Activated T-helper 1 cell treated with anti-CD3 and anti-CD28 coated beads, Interleukin-12 subunit alpha, Interleukin-12 subunit beta, Interleukin-2, Interleukin-4 antibody, amounts not matched to agents 30 ng/mL and 10 ng/mL and 1 ng/mL, durations not matched to agents 14 hours and 24 hours and 36 hours (primary cell): Measurements from ENCODE around the gene ROPN1L. TPM values are rescaled to one million over a fixed set of nuclear protein-coding genes. Genes with fewer than 3 reads are reported as not detected.

Source experiments
- DNase-seq: peaks from one replicate; pipeline ENCODE4 v3.0.0; 2021; ENCODE audit warnings: low spot score
- H3K27ac Mint-ChIP-seq: one replicate; pipeline ENCODE4 v1.8.0; 2021; ENCODE audit warnings: mild to moderate bottlenecking, mixed read lengths
- H3K27me3 Mint-ChIP-seq: one replicate; pipeline ENCODE4 v1.8.0; 2022; ENCODE audit warnings: mild to moderate bottlenecking, moderate library complexity, mixed read lengths; ENCODE audit not compliant: insufficient read depth
- H3K36me3 Mint-ChIP-seq: one replicate; pipeline ENCODE4 v1.8.0; 2021; ENCODE audit warnings: low read depth, mixed read lengths
- H3K4me1 Mint-ChIP-seq: one replicate; pipeline ENCODE4 v1.8.0; 2021; ENCODE audit warnings: low read depth, mixed read lengths
- H3K4me3 Mint-ChIP-seq: one replicate; pipeline ENCODE4 v1.8.0; 2021; ENCODE audit warnings: mild to moderate bottlenecking, moderate library complexity, mixed read lengths
- H3K9me3 Mint-ChIP-seq: one replicate; pipeline ENCODE4 v1.8.0; 2021; ENCODE audit warnings: mixed read lengths
- intact Hi-C: fragments of 100-400 bp; cut with micrococcal nuclease; formaldehyde crosslinking; loops from one replicate; pipeline ENCODE4 v1.15.1; 2024
- total RNA-seq: library from RNA; stranded (reverse); gene quantifications from 2 replicates; pipeline ENCODE4 v1.2.3, GENCODE V29; 2022

ROPN1L gene
- total RNA-seq, 1 donor from 2014 or later: 0.16 TPM

DNA sequence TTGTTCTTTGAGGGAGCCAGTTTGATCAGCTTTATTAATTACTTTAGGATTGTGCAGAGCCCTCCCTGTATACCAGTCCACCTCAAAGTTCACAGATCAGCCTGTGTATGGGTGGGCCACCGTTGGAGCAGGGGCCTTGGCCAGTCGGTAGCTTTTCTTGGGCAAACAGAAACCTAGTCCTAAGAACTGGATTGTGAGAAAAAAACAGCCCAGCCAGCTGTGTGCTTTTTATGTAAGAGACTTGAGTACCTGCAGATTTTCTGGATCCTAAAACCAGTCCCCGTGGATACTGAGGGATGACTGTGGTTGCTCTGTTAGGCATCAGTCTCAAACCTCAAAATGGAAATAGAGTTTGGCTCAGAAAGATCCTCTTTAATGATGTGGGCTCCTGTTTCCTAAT is 24.8 kb upstream of the ROPN1L start:
- intact Hi-C loops: no loop called here
- no peak overlapping the region for H3K4me3 Mint-ChIP-seq
- no peaks in the 10 kb centered on the region for H3K27me3 Mint-ChIP-seq
- H3K4me1 Mint-ChIP-seq: peaks cover 21% of the 10 kb centered on the region
- no peaks in the 10 kb centered on the region for H3K9me3 Mint-ChIP-seq
- H3K27ac Mint-ChIP-seq: no peak overlapping the region
- peaks cover 61% of the 10 kb centered on the region for H3K36me3 Mint-ChIP-seq
- no peak for DNase-seq

GRCh38 chr5:10418654-10419345 is 22.9 kb upstream of the ROPN1L start:
- Mint-ChIP-seq H3K9me3 (no peaks in the 10 kb centered on the region), H3K4me1 (peaks cover 20% of the 10 kb centered on the region), H3K36me3 (peaks cover 58% of the 10 kb centered on the region), H3K4me3 (no peak overlapping the region), H3K27ac (no peak overlapping the region), H3K27me3 (no peaks in the 10 kb centered on the region)
- DNase-seq: no peak
- intact Hi-C loops: loop anchor here (1.0 kb wide), 1 partner anchor 64 kb away; no protein-coding TSS in a partner anchor

- Mint-ChIP-seq H3K4me1 (peaks cover 20% of the 10 kb centered on the region), H3K27ac (peak overlapping the region; percentile 2), H3K36me3 (peaks cover 66% of the 10 kb centered on the region), H3K9me3 (no peaks in the 10 kb centered on the region), H3K27me3 (no peaks in the 10 kb centered on the region), H3K4me3 (no peak overlapping the region)
- intact Hi-C loops: no loop called here
- no peak for DNase-seq
Observed at GRCh38 chr5:10420468-10420867, 21.2 kb upstream of the ROPN1L start.

- no peaks in the 10 kb centered on the region for H3K9me3 Mint-ChIP-seq
- no peaks in the 10 kb centered on the region for H3K27me3 Mint-ChIP-seq
- intact Hi-C loops: no loop called here
- no peak overlapping the region for H3K4me3 Mint-ChIP-seq
- peaks cover 20% of the 10 kb centered on the region for H3K4me1 Mint-ChIP-seq
- no peak for DNase-seq
- H3K27ac Mint-ChIP-seq: peak overlapping the region; percentile 2
- peaks cover 63% of the 10 kb centered on the region for H3K36me3 Mint-ChIP-seq
Observed at GRCh38 chr5:10420932-10421331, 20.7 kb upstream of the ROPN1L start.

DNA sequence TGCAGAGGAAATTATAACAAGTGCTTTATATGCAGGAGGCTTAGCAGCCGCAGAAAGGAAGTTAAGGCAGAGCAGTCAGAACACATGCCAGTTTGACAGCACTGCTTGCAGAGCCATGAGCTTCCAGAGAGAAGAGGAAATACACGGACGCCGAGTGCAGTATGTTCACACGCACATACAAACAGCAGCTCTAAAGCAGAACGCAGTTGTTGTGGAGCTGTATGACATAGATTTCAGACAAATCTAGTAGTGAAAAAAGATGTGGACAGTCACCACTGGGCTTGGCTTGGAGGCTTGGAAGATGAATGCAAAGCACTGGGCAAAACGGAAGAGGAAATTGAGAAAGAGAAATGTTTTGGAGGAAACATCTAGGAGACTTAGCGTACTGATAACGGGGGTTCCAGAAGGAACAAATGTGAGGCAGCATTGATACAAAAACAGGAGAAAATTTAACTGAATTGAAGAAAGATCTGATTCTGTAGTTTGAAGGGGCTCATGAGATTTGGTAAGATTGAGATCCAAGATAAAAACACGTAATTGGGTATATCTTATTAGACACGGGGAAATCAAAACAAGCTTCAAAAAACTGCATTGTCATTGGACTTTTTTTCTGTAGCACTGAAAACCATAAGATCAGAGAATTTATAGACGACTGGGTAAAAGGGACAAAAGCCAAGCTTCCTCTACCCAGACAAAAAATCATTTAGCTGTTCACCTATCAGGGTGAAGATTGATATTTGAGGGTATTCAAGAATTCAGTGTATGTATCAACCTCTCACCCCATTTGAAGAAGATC is 19.6 kb upstream of the ROPN1L start:
- Mint-ChIP-seq H3K9me3 (no peaks in the 10 kb centered on the region), H3K27ac (peak overlapping the region; percentile 16), H3K36me3 (peaks cover 63% of the 10 kb centered on the region), H3K4me1 (peaks cover 21% of the 10 kb centered on the region), H3K4me3 (no peak overlapping the region), H3K27me3 (no peaks in the 10 kb centered on the region)
- intact Hi-C loops: no loop called here
- no peak for DNase-seq

GRCh38 chr5:10423022-10423421 is 18.7 kb upstream of the ROPN1L start:
- Mint-ChIP-seq H3K36me3 (peaks cover 64% of the 10 kb centered on the region), H3K27ac (no peak overlapping the region), H3K27me3 (no peaks in the 10 kb centered on the region), H3K9me3 (no peaks in the 10 kb centered on the region), H3K4me3 (no peak overlapping the region), H3K4me1 (peaks cover 27% of the 10 kb centered on the region)
- no peak for DNase-seq
- intact Hi-C loops: no loop called here

- Mint-ChIP-seq H3K27ac (no peak overlapping the region), H3K4me1 (peaks cover 20% of the 10 kb centered on the region), H3K4me3 (no peak overlapping the region), H3K9me3 (no peaks in the 10 kb centered on the region), H3K27me3 (no peaks in the 10 kb centered on the region), H3K36me3 (peaks cover 54% of the 10 kb centered on the region)
- DNase-seq: no peak
- intact Hi-C loops: loop anchor here (1.0 kb wide), 1 partner anchor 140 kb away; no protein-coding TSS in a partner anchor
Observed at GRCh38 chr5:10424124-10424731, 17.5 kb upstream of the ROPN1L start.

DNA sequence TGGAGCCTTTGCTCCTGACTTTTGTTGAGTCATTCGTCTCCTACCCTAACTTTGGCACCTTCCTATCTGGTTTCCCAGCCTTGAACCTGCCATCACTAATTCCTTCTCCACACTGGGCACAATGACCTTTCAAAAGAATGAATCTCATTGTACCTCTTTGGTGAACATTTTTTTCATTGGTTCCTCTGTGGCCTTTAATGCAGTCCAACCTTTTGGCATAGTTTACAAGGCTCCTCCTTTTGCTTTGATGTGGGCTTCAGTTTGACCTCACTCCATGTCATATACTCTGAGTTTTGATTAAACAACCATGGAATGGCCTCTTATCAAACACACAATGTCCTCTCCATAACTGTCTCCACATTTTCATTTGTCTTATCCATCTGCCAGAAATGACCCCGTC is 14.5 kb upstream of the ROPN1L start:
- DNase-seq: no peak
- no peaks in the 10 kb centered on the region for H3K9me3 Mint-ChIP-seq
- peak overlapping the region; percentile 3 for H3K27ac Mint-ChIP-seq
- intact Hi-C loops: no loop called here
- H3K4me1 Mint-ChIP-seq: peaks cover 13% of the 10 kb centered on the region
- peaks cover 44% of the 10 kb centered on the region for H3K36me3 Mint-ChIP-seq
- H3K27me3 Mint-ChIP-seq: no peaks in the 10 kb centered on the region
- H3K4me3 Mint-ChIP-seq: no peak overlapping the region

DNA sequence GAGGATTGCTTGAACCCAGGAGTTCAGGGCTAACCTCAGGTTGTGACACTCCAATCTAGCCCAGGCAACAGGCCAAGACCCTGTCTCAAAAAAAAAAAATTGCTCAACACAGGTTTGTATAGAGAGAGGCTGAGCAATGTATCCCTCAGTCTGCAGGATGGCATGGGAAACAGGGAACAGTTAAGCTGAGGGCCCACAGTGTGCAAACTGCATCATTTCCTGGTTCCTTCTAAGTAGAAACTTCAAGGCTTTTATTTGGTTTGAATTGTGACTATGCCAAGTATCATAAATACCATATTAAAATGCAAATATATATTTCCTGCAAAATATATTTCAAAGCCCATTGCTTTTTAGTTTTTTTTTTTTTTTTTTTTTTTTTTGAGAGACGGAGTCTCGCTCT is 13.7 kb upstream of the ROPN1L start:
- H3K27ac Mint-ChIP-seq: no peak overlapping the region
- peaks cover 12% of the 10 kb centered on the region for H3K4me1 Mint-ChIP-seq
- no peak overlapping the region for H3K4me3 Mint-ChIP-seq
- no peaks in the 10 kb centered on the region for H3K9me3 Mint-ChIP-seq
- no peak for DNase-seq
- intact Hi-C loops: no loop called here
- peaks cover 42% of the 10 kb centered on the region for H3K36me3 Mint-ChIP-seq
- no peaks in the 10 kb centered on the region for H3K27me3 Mint-ChIP-seq

DNA sequence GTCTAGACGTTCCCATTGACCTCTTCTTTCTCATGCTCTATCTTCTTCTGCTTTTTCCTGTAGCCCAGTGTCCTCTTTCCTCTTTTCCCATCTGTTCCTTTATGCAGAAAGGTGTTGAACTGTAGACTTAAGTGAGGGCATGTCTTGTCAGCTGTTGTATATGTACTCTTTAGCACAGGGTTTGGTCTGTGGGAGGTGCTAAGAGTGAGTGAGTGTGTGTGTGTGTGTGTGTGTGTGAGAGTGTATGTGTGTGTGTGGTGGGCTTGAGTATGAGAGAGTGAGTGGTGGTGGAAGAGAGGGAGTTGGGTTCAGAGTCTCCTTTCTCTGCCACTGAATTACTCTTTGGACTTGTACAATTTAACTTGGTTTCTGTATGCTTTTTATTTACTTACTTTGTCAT is 10.3 kb upstream of the ROPN1L start:
- intact Hi-C loops: no loop called here
- Mint-ChIP-seq H3K4me3 (no peak overlapping the region), H3K9me3 (no peaks in the 10 kb centered on the region), H3K27ac (peak overlapping the region; percentile 7), H3K27me3 (no peaks in the 10 kb centered on the region), H3K4me1 (peaks cover 23% of the 10 kb centered on the region), H3K36me3 (peaks cover 37% of the 10 kb centered on the region)
- DNase-seq: no peak

- Mint-ChIP-seq H3K9me3 (no peaks in the 10 kb centered on the region), H3K27me3 (no peaks in the 10 kb centered on the region), H3K27ac (no peak overlapping the region), H3K4me3 (no peak overlapping the region), H3K36me3 (peaks cover 35% of the 10 kb centered on the region), H3K4me1 (peaks cover 21% of the 10 kb centered on the region)
- intact Hi-C loops: no loop called here
- no peak for DNase-seq
Observed at GRCh38 chr5:10432059-10433008, 9.3 kb upstream of the ROPN1L start.

DNA sequence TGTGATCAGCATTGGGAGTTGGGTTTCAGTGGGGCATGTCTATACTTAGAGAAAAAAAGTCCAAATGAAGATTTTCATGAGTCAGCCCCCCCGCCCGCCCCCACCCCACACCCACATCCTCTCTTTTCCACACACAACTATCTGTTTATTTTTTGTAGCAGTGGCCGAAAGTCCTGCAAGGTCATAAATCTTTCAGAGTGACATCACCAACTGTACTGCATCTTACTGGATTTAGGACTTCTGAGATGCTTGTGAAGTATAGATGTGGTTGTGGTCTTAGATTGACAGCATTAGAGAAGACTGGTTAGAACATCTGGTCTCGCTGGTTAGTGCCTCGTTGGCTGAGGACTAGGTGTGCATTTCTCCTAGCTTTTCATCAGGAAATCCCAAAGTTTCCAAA is 7.3 kb upstream of the ROPN1L start:
- Mint-ChIP-seq H3K27me3 (no peaks in the 10 kb centered on the region), H3K9me3 (no peaks in the 10 kb centered on the region), H3K4me1 (peaks cover 17% of the 10 kb centered on the region), H3K4me3 (no peak overlapping the region), H3K27ac (no peak overlapping the region), H3K36me3 (peaks cover 39% of the 10 kb centered on the region)
- intact Hi-C loops: no loop called here
- DNase-seq: no peak
